ENCODE data around the gene DMAC1. TPM values are rescaled to one million over a fixed set of nuclear protein-coding genes. Genes with fewer than 3 reads are reported as not detected.

DMAC1 gene
- polyA plus RNA-seq = 83.4 and 101 TPM in 2 replicates

DNA sequence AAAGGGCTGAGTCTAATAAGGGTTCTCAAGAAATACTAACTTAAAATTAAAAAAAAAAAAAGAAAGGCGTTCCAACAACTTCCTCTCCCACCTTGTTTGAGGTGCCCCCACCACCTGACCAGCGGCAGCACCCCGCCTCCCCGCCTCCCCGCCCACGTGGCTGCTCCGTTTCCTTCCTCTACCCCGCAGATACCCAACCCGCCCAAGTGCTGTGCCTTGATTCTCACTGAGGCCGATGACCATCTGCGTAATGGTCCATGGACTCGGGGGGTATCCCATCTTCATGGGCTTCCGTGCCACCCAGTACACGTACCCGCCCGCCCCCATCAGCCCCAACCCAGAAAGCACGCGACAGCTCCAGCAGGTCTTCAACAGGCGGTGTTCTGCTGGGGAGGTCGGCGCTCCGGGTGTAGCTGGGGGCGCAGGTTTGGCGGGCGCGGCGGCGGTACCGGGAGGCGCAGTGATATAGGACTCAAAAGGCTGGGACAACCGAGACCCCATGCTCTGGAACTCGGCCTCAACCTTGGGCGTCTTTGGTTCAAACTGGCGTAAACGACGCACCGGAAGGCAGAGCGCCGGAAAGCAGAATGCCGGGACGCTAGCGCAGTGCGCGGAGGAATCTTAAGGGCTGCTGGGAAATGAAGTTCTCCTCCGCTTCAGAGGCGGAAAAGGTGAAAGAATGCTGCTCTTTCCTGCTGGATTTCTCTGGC, at the start of gene DMAC1:
Gene DMAC1, minus strand, starts transcription at position 545 of the 710 bp plus-strand sequence. Its CDS starts 44 bp downstream, at position 501.

All from Purkinje cell (primary cell).